Vagina (tissue), 2 donors: ENCODE results near the gene UCHL5. TPM values are rescaled to one million over a fixed set of nuclear protein-coding genes. Genes with fewer than 3 reads are reported as not detected.
"Not testable (repeated sequence)": the region's sequence is repeated elsewhere in the genome, so short reads cannot be mapped to it uniquely, and the experiment has no call there.

Experiments
- DNase-seq, 2 donors: peaks; one replicate each; pipeline ENCODE4 v3.0.0-alpha.2; 2017; ENCODE audit errors: extremely low spot score in 2 of 2
- H3K27ac ChIP-seq: fragments of 200-600 bp; sonication (generic); one replicate; pipeline ENCODE4 v1.5.1; 2019
- H3K27me3 ChIP-seq: fragments of 200-600 bp; sonication (generic); one replicate; pipeline ENCODE4 v1.5.1; 2019
- H3K36me3 ChIP-seq, 2 donors: fragments of 200-600 bp; sonication (generic); one replicate each; pipeline ENCODE4 v1.5.1; 2017 to 2019
- H3K4me1 ChIP-seq: fragments of 200-600 bp; sonication (generic); one replicate; pipeline ENCODE4 v1.5.1; 2019
- H3K4me3 ChIP-seq, 2 donors: fragments of 200-600 bp; sonication (generic); 1 replicate in 1 of 2; 2 replicates in 1 of 2; pipeline ENCODE4 v1.5.1; 2016 to 2019
- H3K9me3 ChIP-seq: fragments of 200-600 bp; sonication (generic); one replicate; pipeline ENCODE4 v1.5.1; 2019
- CTCF ChIP-seq, 3 experiments: fragments of 450-650 bp in 2 of 3; fragments of 200-600 bp in 1 of 3; sonication (generic) in 1 of 3; IDR thresholded peaks; one replicate each; pipeline ENCODE4 v1.5.1; 2017 to 2019; ENCODE audit warnings: antibody characterized with exemption in 3 of 3, mild to moderate bottlenecking in 2 of 3, moderate library complexity in 2 of 3
- POLR2A ChIP-seq, 2 donors: fragments of 450-650 bp; IDR thresholded peaks; one replicate each; pipeline ENCODE4 v1.6.1; 2017; ENCODE audit warnings: antibody characterized with exemption in 2 of 2, mild to moderate bottlenecking in 2 of 2, moderate library complexity in 2 of 2
- POLR2AphosphoS5 ChIP-seq, 2 donors: sonication (generic); formaldehyde crosslinking; IDR thresholded peaks; one replicate each; pipeline ENCODE4 v1.9.0; 2017; ENCODE audit warnings: antibody characterized with exemption in 2 of 2, mild to moderate bottlenecking in 2 of 2, low read depth in 1 of 2; ENCODE audit not compliant: insufficient read depth in 1 of 2
- intact Hi-C: fragments of 100-400 bp; cut with DNase I; formaldehyde crosslinking; loops from one replicate; pipeline ENCODE4 v1.15.1; 2023
- total RNA-seq: library from RNA; depleted of rRNA; stranded (reverse); fragments of >200 nt; gene quantifications from one replicate; pipeline ENCODE4 v1.2.3, GENCODE V29; 2016

The UCHL5 gene
- total RNA-seq, 1 donor from 2014 or later = 17.4 TPM

- no peak for DNase-seq
- no peaks in the 10 kb centered on the region for H3K27me3 ChIP-seq
- H3K4me1 ChIP-seq = no peaks in the 10 kb centered on the region
- no peak overlapping the region for H3K4me3 ChIP-seq
- no peaks in the 10 kb centered on the region for H3K9me3 ChIP-seq
- no peak for TF ChIP-seq CTCF (IDR thresholded peaks at IDR 0.05)
- TF ChIP-seq POLR2A (IDR thresholded peaks at IDR 0.05) = no peak
- no peak for TF ChIP-seq POLR2AphosphoS5 (IDR thresholded peaks at IDR 0.05; ENCODE audit: insufficient read depth in 1 of 2, low read depth in 1 of 2)
- intact Hi-C loops = no loop called here
- no peak overlapping the region for H3K27ac ChIP-seq
- H3K36me3 ChIP-seq = peaks cover 0 to 6% of the 10 kb centered on the region in 2 donors
Measured at GRCh38 chr1:193040011-193040410, 19.1 kb downstream of the UCHL5 start.

- Histone ChIP-seq H3K27ac (no peak overlapping the region), H3K9me3 (no peaks in the 10 kb centered on the region), H3K4me3 (no peak overlapping the region), H3K36me3 (peaks cover 0 to 2% of the 10 kb centered on the region in 2 donors), H3K27me3 (no peaks in the 10 kb centered on the region), H3K4me1 (no peaks in the 10 kb centered on the region)
- TF ChIP-seq CTCF (IDR thresholded peaks at IDR 0.05) (no peak), POLR2A (IDR thresholded peaks at IDR 0.05) (no peak), POLR2AphosphoS5 (IDR thresholded peaks at IDR 0.05; ENCODE audit: insufficient read depth in 1 of 2, low read depth in 1 of 2) (no peak)
- no peak for DNase-seq
- intact Hi-C loops = no loop called here
Measured at GRCh38 chr1:193036337-193037047, 22.7 kb downstream of the UCHL5 start.

- Histone ChIP-seq H3K9me3 (no peaks in the 10 kb centered on the region), H3K27ac (no peak overlapping the region), H3K27me3 (no peaks in the 10 kb centered on the region), H3K4me1 (no peaks in the 10 kb centered on the region), H3K4me3 (no peak overlapping the region), H3K36me3 (no peaks in the 10 kb centered on the region)
- no peak for TF ChIP-seq CTCF (IDR thresholded peaks at IDR 0.05)
- no peak for TF ChIP-seq POLR2A (IDR thresholded peaks at IDR 0.05)
- no peak for TF ChIP-seq POLR2AphosphoS5 (IDR thresholded peaks at IDR 0.05; ENCODE audit: insufficient read depth in 1 of 2, low read depth in 1 of 2)
- DNase-seq = no peak
- intact Hi-C loops = no loop called here
Measured at GRCh38 chr1:193033610-193034009, 25.6 kb downstream of the UCHL5 start.

GRCh38 chr1:193032643-193033427, 26.3 kb downstream of the UCHL5 start:
- DNase-seq, H3K27me3 ChIP-seq, H3K27ac ChIP-seq, H3K4me1 ChIP-seq, H3K9me3 ChIP-seq, intact Hi-C loops, H3K4me3 ChIP-seq, H3K36me3 ChIP-seq: not testable (repeated sequence)

GRCh38 chr1:193031431-193031830, 27.7 kb downstream of the UCHL5 start:
- Histone ChIP-seq H3K27me3 (no peaks in the 10 kb centered on the region), H3K4me3 (no peak overlapping the region), H3K27ac (no peak overlapping the region), H3K9me3 (no peaks in the 10 kb centered on the region), H3K4me1 (no peaks in the 10 kb centered on the region), H3K36me3 (peaks cover 0 to 6% of the 10 kb centered on the region in 2 donors)
- TF ChIP-seq POLR2AphosphoS5 (IDR thresholded peaks at IDR 0.05; ENCODE audit: insufficient read depth in 1 of 2, low read depth in 1 of 2) (no peak), CTCF (IDR thresholded peaks at IDR 0.05) (no peak), POLR2A (IDR thresholded peaks at IDR 0.05) (no peak)
- DNase-seq = no peak
- intact Hi-C loops = no loop called here
